ENCODE measurements around the gene ARHGEF37. TPM values are rescaled to one million over a fixed set of nuclear protein-coding genes. Genes with fewer than 3 reads are reported as not detected.

Gene ARHGEF37
- total RNA-seq, 1 experiment from 2014 or later = 0.42 TPM

GRCh38 chr5:149610589-149611255 lies 29.4 kb downstream of the ARHGEF37 start:
- H3K14ac ChIP-seq (ENCODE audit: insufficient read depth, low read length) = no peak overlapping the region
- no peak overlapping the region for H3K4me2 ChIP-seq (ENCODE audit: insufficient read depth, insufficient read length, low read length)
- peaks cover 6 to 13% of the 10 kb centered on the region in 2 experiments; a peak in 4 of 5 replicates for H3K9me3 Mint-ChIP-seq
- H3K23ac ChIP-seq (ENCODE audit: insufficient read length, low read depth, low read length) = no peak overlapping the region
- no peaks in the 10 kb centered on the region for H3K79me1 ChIP-seq (ENCODE audit: insufficient read depth, low read depth, low read length, poor library complexity, severe bottlenecking)
- no peaks in the 10 kb centered on the region for H3K27me3 ChIP-seq (ENCODE audit: insufficient read depth, low read length)
- H2AFZ ChIP-seq (ENCODE audit: low read length) = no peak overlapping the region
- H3K4me1 Mint-ChIP-seq = peaks cover 12 to 13% of the 10 kb centered on the region in 2 experiments
- H3K79me2 ChIP-seq (ENCODE audit: insufficient read depth, low read length) = no peaks in the 10 kb centered on the region
- H2BK20ac ChIP-seq (ENCODE audit: low read depth, low read length, poor library complexity, severe bottlenecking) = no peak overlapping the region
- no peak overlapping the region for H3K27ac ChIP-seq (ENCODE audit: insufficient read length, low read depth, low read length)
- no peak overlapping the region for H3K18ac ChIP-seq (ENCODE audit: insufficient read length, low read depth, low read length)
- H3K27me3 Mint-ChIP-seq (ENCODE audit: low read depth) = no peaks in the 10 kb centered on the region
- WGBS (ENCODE audit: extremely low coverage, insufficient read length, low lambda C conversion rate) = no CpG with 5 or more reads among the region's 4 CpGs
- H3K4me3 Mint-ChIP-seq = no peak overlapping the region
- H2BK120ac ChIP-seq (ENCODE audit: low read depth, low read length, poor library complexity, severe bottlenecking) = no peak overlapping the region
- H3K4me1 ChIP-seq (ENCODE audit: insufficient read depth, low read length) = no peaks in the 10 kb centered on the region
- no peak overlapping the region for H4K8ac ChIP-seq (replicated peaks; ENCODE audit: insufficient read length, low read depth, low read length)
- H3K36me3 Mint-ChIP-seq (ENCODE audit: insufficient read depth in 1 of 3, low read depth in 3 of 3) = peaks cover 0 to 6% (median 5%) of the 10 kb centered on the region in 3 experiments; a peak in 3 of 7 replicates
- H2BK5ac ChIP-seq (ENCODE audit: insufficient read length, low read length) = no peak overlapping the region
- no peaks in the 10 kb centered on the region for H4K20me1 ChIP-seq (ENCODE audit: control insufficient read depth, insufficient read depth, insufficient read length)
- no peak overlapping the region for H2BK12ac ChIP-seq (ENCODE audit: insufficient read length, low read depth, low read length)
- no peak overlapping the region for H3K9ac ChIP-seq (ENCODE audit: extremely low read depth, insufficient read length, low read length)
- no peaks in the 10 kb centered on the region for H3K23me2 ChIP-seq (ENCODE audit: insufficient read length, low read depth, low read length, poor library complexity, severe bottlenecking)
- H4K5ac ChIP-seq (ENCODE audit: insufficient read length, low read depth, low read length) = no peak overlapping the region
- no peaks in the 10 kb centered on the region for H3K9me3 ChIP-seq (ENCODE audit: control insufficient read depth, low read depth, low read length)
- H2BK15ac ChIP-seq (ENCODE audit: low read depth, low read length) = no peak overlapping the region
- no peak overlapping the region for H3K56ac ChIP-seq (ENCODE audit: insufficient read length, low read depth, low read length)
- no peak overlapping the region for H3K27ac Mint-ChIP-seq
- TF ChIP-seq CTCF (conservative IDR thresholded peaks at IDR 0.05) = no peak
- no peak overlapping the region for H4K91ac ChIP-seq (ENCODE audit: insufficient read length, low read depth, low read length)
- H2AK5ac ChIP-seq (ENCODE audit: insufficient read length, low read length) = no peak overlapping the region
- H3K4ac ChIP-seq (ENCODE audit: low read depth, low read length) = no peak overlapping the region
- H3T11ph ChIP-seq (ENCODE audit: low read length) = no peak overlapping the region
- DNase-seq = no peak
